Activated gamma-delta T cell treated with Interleukin-2 at 50 U/mL for 16 hours (primary cell): ENCODE data around the gene AHRR.
"Not testable (repeated sequence)": the region's sequence is repeated elsewhere in the genome, so short reads cannot be mapped to it uniquely, and the experiment has no call there.

Experiments used
- DNase-seq: peaks from one replicate; pipeline ENCODE4 v3.0.0-alpha.2; 2020

Gene AHRR

DNA sequence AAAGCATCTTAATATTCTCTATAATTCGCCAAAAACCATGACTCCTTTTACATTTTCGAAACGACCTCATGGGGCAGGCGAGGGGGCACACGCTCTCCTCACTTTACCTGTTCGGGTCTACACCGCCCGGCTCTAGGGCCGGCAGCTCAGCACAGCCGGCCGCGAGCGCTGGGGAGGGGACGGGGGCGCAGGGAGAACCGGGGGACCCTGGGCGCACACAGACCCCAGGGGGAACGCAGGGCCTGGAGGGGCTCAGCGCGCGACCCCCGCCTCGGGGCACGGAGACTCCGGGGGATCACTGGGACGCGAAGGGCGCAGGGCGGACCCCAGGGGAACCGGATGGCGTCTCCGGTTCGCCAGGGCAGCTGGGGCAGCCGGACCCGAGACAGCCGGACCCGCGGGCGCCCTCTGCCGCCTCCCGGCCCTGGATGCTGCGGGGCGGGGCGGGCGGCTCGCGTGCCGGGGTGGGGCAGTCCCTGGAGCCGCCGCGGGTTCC is at the start of gene AHRR:
TSS of gene AHRR (plus strand) at position 485 of the 496 bp plus-strand sequence. CDS start 22,189 bp downstream, outside the sequence.
- DNase-seq = no peak

DNA sequence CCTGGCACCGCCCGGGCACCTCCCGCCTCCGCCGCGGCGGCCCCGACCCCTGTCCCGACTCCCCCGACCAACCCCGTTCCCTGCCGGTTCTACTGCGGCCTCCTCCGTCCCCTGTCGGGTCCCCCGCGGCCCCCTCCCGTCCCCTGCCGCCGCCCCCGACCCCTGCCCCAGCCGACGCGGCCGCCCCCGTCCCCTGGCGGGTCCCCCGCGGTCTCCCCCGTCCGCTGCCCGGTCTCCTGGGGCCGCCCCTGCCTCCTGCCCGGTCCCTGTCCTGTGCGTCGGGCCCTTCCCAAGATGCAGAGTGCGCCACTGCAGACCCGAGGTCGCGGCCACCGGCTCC is 49.7 kb upstream of the AHRR start:
- not testable (repeated sequence) for DNase-seq

DNA sequence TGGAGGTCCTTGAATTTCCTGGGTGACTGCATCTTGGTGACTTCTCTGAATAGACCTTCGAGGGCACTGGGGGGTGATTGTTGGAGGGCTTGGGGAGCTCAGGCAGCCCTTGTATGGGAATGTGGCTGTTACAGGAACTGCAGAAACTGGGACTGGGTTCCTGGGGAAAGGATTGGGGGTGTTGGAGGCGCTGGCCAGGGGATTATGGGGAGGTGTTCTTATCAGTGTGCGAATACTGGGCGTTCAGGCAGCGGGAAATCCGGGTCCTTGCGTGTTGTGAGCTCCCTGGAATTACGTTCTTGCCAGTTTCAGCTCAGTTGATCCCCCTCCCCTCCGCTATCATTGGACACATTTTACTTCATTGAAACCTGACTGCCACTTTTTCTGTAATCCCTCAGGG is 48.4 kb upstream of the AHRR start:
- not testable (repeated sequence) for DNase-seq

DNA sequence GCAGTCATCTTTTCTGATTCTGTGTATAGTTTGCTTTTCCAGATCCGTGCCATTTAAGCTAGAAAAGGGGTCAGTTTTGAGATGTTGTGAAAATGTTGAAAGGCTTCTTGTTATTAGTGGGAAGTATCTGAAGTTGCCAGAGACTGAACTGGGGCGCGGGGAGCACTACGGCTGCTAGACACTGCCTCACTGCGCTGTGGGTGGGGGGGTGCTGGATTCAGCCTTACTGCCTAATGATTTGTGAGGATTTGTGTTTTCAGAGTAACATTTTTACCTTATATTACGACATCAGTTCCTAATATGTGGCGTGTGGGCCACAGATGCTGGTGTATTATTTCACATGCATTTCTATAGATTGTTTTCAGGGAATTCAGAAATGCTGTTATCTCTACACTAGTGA is 48.0 kb upstream of the AHRR start:
- DNase-seq = not testable (repeated sequence)

DNA sequence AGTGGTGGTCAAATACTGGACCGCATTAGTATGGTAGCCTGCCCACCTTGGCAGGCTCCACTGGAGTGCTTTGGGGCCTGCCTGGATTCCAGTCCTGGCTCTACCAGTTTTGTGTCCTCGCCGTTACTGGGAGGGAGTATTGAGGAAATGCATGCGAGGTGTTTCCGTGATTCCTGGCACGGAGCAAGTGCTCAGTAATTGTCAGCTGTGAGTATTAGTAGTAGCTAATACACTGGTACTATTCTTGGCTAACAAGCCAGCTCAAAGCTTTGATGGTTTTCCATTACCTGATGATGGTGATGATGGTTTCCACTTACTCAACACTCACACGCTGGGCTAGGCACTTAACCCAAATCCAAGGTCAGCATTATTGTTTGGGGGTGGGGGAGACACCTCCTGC is 47.2 kb upstream of the AHRR start:
- DNase-seq = not testable (repeated sequence)

DNA sequence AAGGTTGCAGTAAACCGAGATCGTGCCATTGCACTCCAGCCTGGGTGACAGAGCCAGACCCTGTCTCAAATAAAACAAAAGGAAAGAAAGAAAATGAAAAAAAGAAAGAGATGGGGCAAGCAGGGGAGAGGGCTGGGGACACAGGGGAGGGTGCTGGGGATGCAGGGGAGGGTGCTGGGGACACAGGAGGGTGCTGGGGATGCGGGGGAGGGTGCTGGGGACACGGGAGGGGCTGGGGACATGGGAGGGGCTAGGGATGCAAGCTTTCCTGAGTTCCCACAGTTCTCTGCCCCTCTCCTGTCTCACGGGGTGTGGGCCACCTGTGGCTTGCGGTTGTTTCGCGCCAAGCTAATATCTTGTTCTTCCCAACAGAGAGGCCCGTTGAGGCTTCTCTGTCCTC is 42.9 kb upstream of the AHRR start:
- DNase-seq = no peak

DNA sequence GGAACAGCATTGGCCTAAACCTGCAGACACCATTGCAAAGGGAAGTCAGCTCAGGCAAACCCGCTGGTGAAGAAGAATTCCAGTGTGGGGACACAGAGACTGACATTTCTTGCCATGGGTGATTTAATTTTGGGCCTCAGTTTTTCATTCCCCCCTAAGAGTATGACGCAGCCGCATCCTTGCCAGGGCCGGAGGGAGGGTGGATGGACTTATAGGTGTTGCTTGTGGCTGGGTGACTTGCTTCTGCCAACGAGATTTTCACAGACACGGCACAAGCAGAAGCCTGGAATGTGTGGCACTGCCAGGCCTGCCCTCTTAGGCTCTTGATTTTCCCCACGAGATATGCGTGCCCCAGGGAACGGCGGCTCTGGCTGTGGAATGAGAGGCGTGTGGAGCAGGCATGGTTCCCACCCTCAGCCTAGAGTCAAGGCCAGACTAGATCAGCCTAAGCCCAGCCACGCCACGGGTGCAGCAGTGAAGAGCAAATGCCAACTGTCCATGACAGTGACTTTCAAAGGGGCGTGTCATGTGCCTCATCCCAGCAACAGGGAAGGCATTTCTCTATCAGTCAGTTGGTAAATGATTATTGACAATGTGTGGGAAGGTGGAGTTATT is 42.4 kb upstream of the AHRR start:
- DNase-seq = not testable (repeated sequence)

DNA sequence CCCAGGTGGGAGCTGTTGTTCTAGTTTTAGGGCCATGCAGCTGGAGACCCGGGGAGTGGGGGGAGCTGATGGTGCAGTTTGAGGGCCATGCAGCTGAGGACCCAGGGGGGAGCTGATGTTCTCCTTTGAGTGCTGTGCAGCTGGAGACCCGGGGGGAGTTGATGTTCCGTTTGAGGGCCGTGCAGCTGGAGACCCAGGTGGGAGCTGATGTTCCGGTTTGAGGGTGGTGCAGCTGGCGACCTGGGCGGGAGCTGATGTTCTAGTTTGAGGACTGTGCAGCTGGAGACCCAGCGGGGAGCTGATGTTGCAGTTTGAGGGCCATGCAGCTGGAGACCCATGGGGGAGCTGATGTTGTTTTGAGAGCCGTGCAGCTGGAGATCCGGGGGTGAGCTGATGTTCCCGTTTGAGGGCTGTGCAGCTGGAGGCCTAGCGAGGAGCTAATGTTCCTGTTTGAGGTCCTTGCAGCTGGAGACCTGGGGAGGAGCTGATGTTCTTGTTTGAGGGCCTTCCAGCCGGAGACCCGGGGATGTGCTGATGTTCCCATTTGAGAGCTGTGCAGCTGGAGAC is 35.4 kb upstream of the AHRR start:
- no peak for DNase-seq

DNA sequence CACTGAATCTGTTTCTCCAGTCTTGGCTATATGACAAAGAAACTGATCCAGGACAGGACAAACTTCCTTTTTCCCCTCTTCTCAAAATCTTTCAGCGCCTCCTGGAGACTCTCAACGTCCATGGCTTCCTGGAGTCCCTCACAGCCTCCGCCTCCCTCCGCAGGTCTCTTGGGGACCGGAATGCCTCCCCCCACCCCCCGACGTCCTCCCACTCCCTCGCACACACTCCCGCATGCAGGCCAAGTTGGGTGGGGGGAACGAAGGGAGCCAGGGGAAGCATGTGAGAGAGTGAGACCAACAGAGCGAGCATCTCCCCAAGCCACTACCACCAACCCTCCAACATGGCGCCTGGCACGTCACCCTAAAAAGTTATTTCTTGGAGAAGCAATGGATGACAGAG is 31.3 kb upstream of the AHRR start:
- DNase-seq = not testable (repeated sequence)

DNA sequence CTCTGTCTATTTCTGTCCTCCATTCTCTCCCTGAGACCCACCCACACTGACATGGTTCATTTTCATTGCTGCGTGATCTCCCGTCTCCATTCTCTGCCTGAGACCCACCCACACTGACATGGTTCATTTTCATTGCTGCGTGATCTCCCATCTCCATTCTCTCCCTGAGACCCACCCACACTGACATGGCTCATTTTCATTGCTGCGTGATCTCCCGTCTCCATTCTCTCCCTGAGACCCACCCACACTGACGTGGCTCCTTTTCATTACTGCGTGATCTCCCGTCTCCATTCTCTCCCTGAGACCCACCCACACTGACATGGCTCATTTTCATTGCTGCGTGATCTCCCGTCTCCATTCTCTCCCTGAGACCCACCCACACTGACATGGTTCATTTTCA is 30.2 kb upstream of the AHRR start:
- not testable (repeated sequence) for DNase-seq

DNA sequence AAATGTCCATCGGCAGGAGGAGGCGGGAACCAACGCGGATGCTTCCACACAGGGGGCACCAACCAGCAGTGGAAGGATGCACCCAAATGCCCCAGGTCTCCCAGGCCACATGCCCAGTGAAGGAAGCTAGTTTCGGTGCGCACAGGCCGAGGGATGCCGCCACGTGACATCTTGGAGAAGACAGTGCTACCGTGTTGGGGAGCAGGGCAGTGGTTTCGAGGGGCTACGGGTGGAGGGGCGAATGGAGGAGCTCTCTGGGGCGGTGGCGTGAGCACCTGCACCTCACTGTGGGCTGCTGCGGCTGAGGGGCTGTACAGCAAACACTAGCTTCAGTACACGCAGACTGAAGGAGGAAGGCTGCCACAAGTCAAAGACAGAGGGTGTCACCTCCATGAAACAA is 26.7 kb upstream of the AHRR start:
- DNase-seq = not testable (repeated sequence)

DNA sequence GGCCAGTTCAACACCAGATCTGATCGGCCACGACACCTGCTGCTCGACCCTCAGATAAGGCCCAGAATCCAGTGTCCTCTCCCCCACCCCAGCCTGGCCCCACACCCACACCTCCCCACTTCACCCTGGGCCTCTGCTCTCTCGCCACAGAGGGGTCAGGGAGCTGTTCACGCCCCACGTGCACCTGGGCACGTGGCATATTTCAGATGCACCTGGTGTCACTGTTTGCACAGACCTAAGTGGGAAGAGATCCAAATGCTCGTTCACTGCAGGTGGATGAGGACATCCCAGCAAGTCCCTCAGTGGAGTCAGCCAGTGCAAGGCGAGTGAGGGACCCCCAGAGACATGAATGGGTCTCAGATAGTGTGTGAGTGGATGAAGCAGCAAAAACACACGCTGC is 25.3 kb upstream of the AHRR start:
- DNase-seq = not testable (repeated sequence)

DNA sequence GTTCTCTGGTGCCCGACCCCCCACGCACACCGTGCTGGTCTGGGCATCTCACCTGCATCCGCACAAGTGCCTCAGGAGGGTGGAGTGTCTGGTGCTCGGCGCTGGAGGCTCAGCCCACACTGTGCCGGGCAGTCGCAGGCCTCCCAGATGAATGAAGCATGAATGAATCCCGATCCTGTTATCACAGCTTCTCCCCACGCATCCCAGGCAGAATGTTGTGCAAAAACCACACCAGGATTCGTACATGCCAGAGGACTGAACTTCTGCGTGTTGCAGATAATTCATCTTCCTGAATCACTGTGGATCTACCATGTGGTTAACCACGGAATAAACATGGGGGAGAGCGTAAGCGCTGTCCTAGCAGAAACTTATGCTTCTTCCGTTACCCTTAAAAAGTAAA is 24.6 kb upstream of the AHRR start:
- peak; percentile 19 for DNase-seq

DNA sequence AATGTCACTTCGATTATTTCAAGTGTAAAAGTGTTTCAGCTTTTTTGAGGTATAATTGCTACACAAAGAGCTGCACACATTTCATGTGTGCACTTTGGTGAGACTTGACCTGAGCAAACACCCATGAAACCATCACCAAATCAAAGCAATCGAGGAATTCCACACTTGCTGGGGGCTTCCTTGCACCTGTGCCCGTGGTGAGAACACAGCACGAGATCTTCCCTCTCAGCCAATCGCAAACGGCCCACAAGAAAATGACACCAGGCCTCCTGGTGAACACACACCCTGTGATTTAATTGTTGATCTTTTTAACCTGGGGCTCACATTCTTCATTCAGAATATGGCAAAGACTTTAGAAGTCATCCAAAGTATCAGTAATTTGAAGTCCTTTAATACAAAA is 24.1 kb upstream of the AHRR start:
- not testable (repeated sequence) for DNase-seq

DNA sequence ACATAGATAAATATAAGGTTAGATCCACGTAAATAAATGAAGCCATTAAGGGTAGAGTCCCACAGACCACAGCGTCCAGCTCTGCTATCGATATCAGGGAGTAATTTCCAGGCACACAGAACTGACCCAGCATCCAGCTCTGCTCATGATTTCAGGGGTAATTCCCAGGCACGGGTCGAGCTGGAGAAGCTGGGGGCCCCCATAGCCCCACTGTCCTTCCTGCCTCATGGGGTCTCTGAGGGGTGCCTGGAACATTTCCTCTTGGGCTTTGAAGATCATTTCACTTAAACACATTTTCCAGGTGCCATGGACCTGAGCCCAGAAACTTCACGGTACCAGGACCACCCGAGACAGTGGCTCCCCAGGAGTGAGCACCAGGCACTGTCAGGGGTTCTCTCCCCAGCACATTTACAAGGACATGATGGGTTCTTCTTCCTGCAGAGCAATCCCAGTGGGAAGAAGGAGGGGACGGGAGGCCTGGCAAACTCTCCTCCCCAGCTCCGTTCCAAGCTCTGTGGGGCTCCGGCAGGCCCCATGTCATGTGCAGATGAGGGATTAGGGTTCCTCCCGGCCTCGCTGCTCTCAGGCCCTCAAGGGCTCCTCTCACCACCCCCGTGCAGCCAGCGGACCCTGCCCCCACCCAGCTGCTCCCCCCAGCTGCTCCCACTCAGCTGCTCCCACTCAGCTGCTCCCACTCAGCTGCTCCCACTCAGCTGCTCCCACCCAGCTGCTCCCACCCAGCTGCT is 23.4 kb upstream of the AHRR start:
- not testable (repeated sequence) for DNase-seq

DNA sequence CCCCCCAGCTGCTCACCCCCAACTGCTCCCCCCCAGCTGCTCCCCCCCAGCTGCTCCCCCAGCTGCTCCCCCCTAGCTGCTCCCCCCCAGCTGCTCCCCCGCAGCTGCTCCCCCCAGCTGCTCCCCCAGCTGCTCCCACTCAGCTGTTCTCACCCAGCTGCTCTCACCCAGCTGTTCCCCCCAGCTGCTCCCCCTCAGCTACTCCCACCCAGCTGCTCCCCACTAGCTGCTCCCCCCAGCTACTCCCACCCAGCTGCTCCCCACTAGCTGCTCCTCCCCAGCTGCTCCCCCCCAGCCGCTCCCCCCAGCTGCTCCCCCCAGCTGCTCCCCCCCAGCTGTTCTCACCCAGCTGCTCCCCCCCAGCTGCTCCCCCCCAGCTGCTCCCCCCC is 22.8 kb upstream of the AHRR start:
- no peak for DNase-seq

DNA sequence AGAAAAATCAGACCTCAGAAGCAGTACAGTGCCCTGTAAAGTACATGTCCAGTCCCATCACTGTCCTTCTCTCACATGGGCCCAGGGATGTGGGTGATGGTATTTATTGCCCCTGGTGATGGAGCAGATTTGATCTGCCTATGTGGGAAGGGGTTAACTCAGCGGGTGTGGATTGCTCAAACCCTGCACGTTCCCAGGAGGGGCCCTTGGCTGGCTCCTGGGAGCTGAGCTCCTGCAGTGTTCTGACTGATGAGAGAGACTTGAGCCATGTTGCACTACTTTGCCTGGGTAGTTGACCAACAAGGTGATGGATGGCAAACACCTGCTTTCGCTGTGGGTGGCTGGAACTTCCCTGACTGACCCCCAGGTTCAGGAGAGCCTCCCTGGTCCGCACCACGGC is 21.6 kb upstream of the AHRR start:
- DNase-seq = not testable (repeated sequence)

DNA sequence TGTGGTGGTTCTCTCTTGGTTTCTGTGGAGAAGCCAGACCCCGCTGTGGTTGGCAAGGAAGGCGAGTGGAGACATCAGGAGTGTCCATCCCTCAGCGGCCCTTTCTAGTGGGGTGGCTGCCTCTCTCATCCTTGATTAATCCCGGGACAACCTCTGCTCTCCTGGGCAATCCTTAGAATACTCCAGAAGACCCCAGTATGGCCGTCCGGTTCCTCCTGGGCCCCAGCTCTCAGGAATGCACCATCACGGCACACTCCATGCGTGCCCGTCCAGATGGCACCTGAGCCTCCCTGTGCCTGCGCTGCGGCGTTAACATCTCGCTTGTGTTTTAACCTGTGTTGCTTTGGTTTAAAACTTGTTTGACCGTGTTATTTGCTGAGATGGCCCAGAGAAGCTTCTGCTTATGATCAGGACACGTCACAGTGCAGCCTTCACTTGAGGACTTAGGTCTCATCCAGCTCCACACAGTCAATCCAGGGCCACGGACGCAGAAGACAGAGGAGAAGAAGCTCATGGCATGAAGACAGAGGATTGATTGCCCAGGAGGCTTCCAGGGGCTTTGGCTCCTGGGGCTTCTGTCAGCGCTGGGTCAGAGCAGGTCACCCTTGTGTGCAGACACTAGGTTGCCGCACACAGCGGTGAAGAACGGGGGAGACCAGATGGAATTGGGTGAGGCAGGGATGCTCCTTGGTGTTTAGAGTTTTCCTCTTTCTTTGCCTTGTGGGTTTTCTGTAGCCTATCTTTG is 20.7 kb upstream of the AHRR start:
- DNase-seq = not testable (repeated sequence)

DNA sequence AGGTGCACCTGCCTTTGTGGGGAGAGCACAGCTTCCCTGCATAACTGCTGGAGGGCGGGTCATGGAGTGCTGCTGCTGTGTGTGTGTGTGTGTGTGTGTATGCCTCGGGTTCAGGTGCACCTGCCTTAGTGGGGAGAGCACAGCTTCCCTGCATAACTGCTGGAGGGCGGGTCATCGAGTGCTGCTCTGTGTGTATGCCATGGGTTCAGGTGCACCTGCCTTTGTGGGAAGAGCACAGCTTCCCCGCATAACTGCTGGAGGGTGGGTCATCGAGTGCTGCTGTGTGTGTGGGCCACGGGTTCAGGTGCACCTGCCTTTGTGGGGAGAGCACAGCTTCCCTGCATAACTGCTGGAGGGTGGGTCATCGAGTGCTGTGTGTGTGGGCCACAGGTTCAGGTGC is 19.1 kb upstream of the AHRR start:
- not testable (repeated sequence) for DNase-seq

DNA sequence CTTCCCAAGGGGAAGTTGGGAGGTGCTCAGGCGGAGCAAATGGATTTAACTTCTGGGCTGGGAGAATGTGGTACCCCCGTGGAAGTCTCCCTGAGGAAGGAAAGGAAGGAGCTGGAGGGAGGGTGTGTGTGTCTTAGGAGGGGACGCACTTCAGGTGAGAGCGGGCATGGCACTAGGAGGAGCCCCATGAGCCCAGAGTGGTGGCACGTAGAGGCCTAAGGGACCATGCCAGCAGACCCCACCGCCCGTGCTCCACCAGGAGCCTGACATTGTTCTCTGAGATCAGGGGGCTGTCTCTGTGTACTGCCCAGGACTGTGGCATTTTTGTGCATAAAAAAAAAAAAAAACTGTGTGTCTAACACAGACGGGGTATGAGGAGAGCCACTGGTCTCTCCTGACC is 18.5 kb upstream of the AHRR start:
- no peak for DNase-seq

DNA sequence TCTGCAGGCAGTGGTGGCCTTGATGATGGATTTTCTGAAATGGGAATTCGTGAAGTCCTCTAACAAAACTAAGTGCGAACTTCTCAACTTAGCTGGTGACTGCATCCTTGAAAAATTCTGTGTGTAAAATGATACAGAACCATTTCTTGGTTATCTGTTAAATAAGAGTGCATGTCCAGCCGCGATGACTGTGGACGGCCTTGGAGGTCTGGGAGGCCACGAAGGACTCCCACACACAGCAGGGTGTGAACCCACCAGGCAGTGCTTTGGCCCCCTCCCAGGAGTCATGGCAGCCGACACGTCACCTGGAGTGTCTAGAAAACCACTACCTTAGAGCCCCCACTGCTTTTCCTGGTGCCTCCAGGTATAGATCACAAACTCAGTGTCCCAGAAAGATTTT is 17.8 kb upstream of the AHRR start:
- DNase-seq = not testable (repeated sequence)

DNA sequence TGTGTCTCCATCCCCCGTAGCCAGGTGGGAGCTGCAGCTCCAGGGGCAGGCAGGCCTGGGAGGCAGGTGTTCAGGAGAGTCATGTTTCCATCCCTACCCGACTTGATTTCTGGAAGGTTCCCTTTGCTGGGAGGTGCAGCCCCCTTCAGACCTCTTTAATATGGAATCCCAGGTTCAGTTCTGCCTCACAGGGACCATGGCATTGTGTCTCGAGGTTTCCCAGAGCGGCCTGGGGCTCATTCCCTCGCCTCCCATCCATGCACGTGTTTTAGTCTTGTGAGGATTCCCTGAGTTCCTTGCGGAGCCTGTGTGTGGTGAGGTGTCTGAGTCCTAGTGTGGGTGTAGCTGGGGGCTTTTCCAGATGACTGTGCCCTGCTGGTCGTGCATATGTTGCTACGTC is 16.5 kb upstream of the AHRR start:
- DNase-seq = no peak

DNA sequence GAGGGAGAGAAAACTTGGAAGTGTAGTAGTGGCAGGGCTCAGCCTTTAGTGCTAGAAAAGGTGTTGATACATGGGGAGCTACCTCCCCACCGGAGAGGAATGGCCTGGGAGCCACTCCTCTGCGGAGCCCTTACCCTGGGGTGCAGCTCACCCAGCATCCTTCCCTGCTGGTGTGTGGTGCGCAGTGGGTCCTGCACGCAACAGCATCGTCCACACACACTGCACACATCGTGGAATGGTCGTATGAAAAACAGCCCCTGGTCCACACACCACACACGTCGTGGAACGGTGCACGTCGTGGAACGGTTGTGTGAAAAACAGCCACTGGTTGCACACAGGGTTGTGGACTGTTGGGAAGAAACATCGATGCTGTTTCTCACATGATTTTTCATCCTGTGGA is 16.1 kb upstream of the AHRR start:
- no peak for DNase-seq
